NT2/D1 (cell line): Measurements from ENCODE around the gene SSU72.
"Not testable (repeated sequence)": the region's sequence is repeated elsewhere in the genome, so short reads cannot be mapped to it uniquely, and the experiment has no call there.

Source experiments
- YY1 ChIP-seq: IDR thresholded peaks from 2 replicates; pipeline ENCODE4 v1.6.1; 2011; ENCODE audit not compliant: insufficient read length, insufficient read depth
- ZNF274 ChIP-seq: IDR thresholded peaks from 2 replicates; pipeline ENCODE4 v1.6.1; 2011; ENCODE audit warnings: mild to moderate bottlenecking, low read depth, low read length

- TF ChIP-seq YY1, ZNF274: not testable (repeated sequence)
Observed at GRCh38 chr1:1533894-1534291, 40.8 kb downstream of the SSU72 start.
